ENCODE data around the gene STON1.

STON1 gene

GRCh38 chr2:48511849-48512470 is 18.0 kb upstream of the STON1 start:
- H3K4me1 ChIP-seq (ENCODE audit: low read depth, poor library complexity, severe bottlenecking), result peaks cover 10% of the 10 kb centered on the region
- no peak for TF ChIP-seq CTCF (conservative IDR thresholded peaks at IDR 0.05; ENCODE audit: low read depth, low read length)
- H3K9ac ChIP-seq, result no peak overlapping the region
- H3K27ac ChIP-seq, result no peak overlapping the region
- no peak overlapping the region for H3K4me2 ChIP-seq
- H3K4me3 ChIP-seq (IDR thresholded peaks at IDR 0.05; ENCODE audit: insufficient read depth, low read depth, low read length), result no peak overlapping the region
- H4K20me1 ChIP-seq (ENCODE audit: insufficient read depth), result no peaks in the 10 kb centered on the region
- H3K36me3 ChIP-seq (ENCODE audit: insufficient read depth), result no peaks in the 10 kb centered on the region; the same call in 1 of the 2 replicates
- H3K27me3 ChIP-seq (ENCODE audit: insufficient read depth, low read depth), result no peaks in the 10 kb centered on the region
- H3K79me2 ChIP-seq (ENCODE audit: insufficient read depth, low read depth), result no peaks in the 10 kb centered on the region
- no peak overlapping the region for H2AFZ ChIP-seq (ENCODE audit: low read depth)

GRCh38 chr2:48512571-48512970 is 17.4 kb upstream of the STON1 start:
- Histone ChIP-seq H2AFZ (ENCODE audit: low read depth) (no peak overlapping the region), H3K4me3 (IDR thresholded peaks at IDR 0.05; ENCODE audit: insufficient read depth, low read depth, low read length) (no peak overlapping the region), H3K4me1 (ENCODE audit: low read depth, poor library complexity, severe bottlenecking) (peaks cover 10% of the 10 kb centered on the region), H3K9ac (no peak overlapping the region), H3K4me2 (no peak overlapping the region), H3K79me2 (ENCODE audit: insufficient read depth, low read depth) (no peaks in the 10 kb centered on the region), H3K27me3 (ENCODE audit: insufficient read depth, low read depth) (no peaks in the 10 kb centered on the region), H4K20me1 (ENCODE audit: insufficient read depth) (no peaks in the 10 kb centered on the region), H3K27ac (no peak overlapping the region), H3K36me3 (ENCODE audit: insufficient read depth) (no peaks in the 10 kb centered on the region; the same call in 1 of the 2 replicates)
- TF ChIP-seq CTCF (conservative IDR thresholded peaks at IDR 0.05; ENCODE audit: low read depth, low read length), result no peak

GRCh38 chr2:48514348-48515003 is 15.5 kb upstream of the STON1 start:
- H3K79me2 ChIP-seq (ENCODE audit: insufficient read depth, low read depth), result no peaks in the 10 kb centered on the region
- no peak overlapping the region for H3K9ac ChIP-seq
- H3K36me3 ChIP-seq (ENCODE audit: insufficient read depth), result no peaks in the 10 kb centered on the region; the same call in 1 of the 2 replicates
- H2AFZ ChIP-seq (ENCODE audit: low read depth), result no peak overlapping the region
- no peak for TF ChIP-seq CTCF (conservative IDR thresholded peaks at IDR 0.05; ENCODE audit: low read depth, low read length)
- no peak overlapping the region for H3K27ac ChIP-seq
- no peak overlapping the region for H3K4me2 ChIP-seq
- H4K20me1 ChIP-seq (ENCODE audit: insufficient read depth), result no peaks in the 10 kb centered on the region
- H3K4me1 ChIP-seq (ENCODE audit: low read depth, poor library complexity, severe bottlenecking), result no peaks in the 10 kb centered on the region
- no peak overlapping the region for H3K4me3 ChIP-seq (IDR thresholded peaks at IDR 0.05; ENCODE audit: insufficient read depth, low read depth, low read length)
- no peaks in the 10 kb centered on the region for H3K27me3 ChIP-seq (ENCODE audit: insufficient read depth, low read depth)

GRCh38 chr2:48515513-48515985 is 14.4 kb upstream of the STON1 start:
- no peaks in the 10 kb centered on the region for H3K27me3 ChIP-seq (ENCODE audit: insufficient read depth, low read depth)
- no peak overlapping the region for H3K9ac ChIP-seq
- H3K36me3 ChIP-seq (ENCODE audit: insufficient read depth), result no peaks in the 10 kb centered on the region; the same call in 1 of the 2 replicates
- no peaks in the 10 kb centered on the region for H3K79me2 ChIP-seq (ENCODE audit: insufficient read depth, low read depth)
- H3K27ac ChIP-seq, result no peak overlapping the region
- no peak for TF ChIP-seq CTCF (conservative IDR thresholded peaks at IDR 0.05; ENCODE audit: low read depth, low read length)
- no peaks in the 10 kb centered on the region for H3K4me1 ChIP-seq (ENCODE audit: low read depth, poor library complexity, severe bottlenecking)
- H4K20me1 ChIP-seq (ENCODE audit: insufficient read depth), result no peaks in the 10 kb centered on the region
- no peak overlapping the region for H3K4me3 ChIP-seq (IDR thresholded peaks at IDR 0.05; ENCODE audit: insufficient read depth, low read depth, low read length)
- H2AFZ ChIP-seq (ENCODE audit: low read depth), result no peak overlapping the region
- H3K4me2 ChIP-seq, result no peak overlapping the region
